ENCODE data around the gene RHNO1. TPM values are rescaled to one million over a fixed set of nuclear protein-coding genes. Genes with fewer than 3 reads are reported as not detected.

Gene RHNO1
- total and polyA plus RNA-seq, 2 of the 13 experiments (the other 11 are each of a cell fraction or from before 2014, with no cell fraction given): 27.2 to 49.6 TPM

- TF ChIP-seq BRF2 (CRISPR knock-in tag; IDR thresholded peaks at IDR 0.05): peak; percentile 86; the same call in 1 of the 2 replicates
- TF ChIP-seq CCDC6 (CRISPR knock-in tag; IDR thresholded peaks at IDR 0.05): peak; percentile 41; the same call in 1 of the 2 replicates
- TF ChIP-seq ZNF609 (CRISPR knock-in tag; IDR thresholded peaks at IDR 0.05; ENCODE audit: borderline replicate concordance): peak; percentile 68
- TF ChIP-seq, protein P1, sequence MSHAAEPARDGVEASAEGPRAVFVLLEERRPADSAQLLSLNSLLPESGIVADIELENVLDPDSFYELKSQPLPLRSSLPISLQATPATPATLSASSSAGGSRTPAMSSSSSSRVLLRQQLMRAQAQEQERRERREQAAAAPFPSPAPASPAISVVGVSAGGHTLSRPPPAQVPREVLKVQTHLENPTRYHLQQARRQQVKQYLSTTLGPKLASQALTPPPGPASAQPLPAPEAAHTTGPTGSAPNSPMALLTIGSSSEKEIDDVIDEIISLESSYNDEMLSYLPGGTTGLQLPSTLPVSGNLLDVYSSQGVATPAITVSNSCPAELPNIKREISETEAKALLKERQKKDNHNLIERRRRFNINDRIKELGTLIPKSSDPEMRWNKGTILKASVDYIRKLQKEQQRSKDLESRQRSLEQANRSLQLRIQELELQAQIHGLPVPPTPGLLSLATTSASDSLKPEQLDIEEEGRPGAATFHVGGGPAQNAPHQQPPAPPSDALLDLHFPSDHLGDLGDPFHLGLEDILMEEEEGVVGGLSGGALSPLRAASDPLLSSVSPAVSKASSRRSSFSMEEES (CRISPR knock-in tag; IDR thresholded peaks at IDR 0.05): peak; percentile 80; the same call in 1 of the 2 replicates
- TF ChIP-seq ZNF256 (CRISPR knock-in tag; conservative IDR thresholded peaks at IDR 0.05): no peak
- TF ChIP-seq SOX6 (IDR thresholded peaks at IDR 0.05): no peak
- TF ChIP-seq SOX6 (CRISPR knock-in tag; IDR thresholded peaks at IDR 0.05): 0 out of 2 replicates have a peak, but pooled peaks have one; percentile 27
- peak; percentile 67; the same call in 1 of the 2 replicates for TF ChIP-seq ZNF354B (CRISPR knock-in tag; IDR thresholded peaks at IDR 0.05)
- TF ChIP-seq IRX3 (CRISPR knock-in tag; IDR thresholded peaks at IDR 0.05; ENCODE audit: borderline replicate concordance, low read depth): no peak
- TF ChIP-seq KAT7 (CRISPR knock-in tag; IDR thresholded peaks at IDR 0.05; ENCODE audit: borderline replicate concordance): peak; percentile 90; the same call in 1 of the 2 replicates
- peak; percentile 46; the same call in 1 of the 2 replicates for TF ChIP-seq ZNF747 (CRISPR knock-in tag; IDR thresholded peaks at IDR 0.05; ENCODE audit: borderline replicate concordance)
- no peak for TF ChIP-seq ZBTB1 (CRISPR knock-in tag; IDR thresholded peaks at IDR 0.05; ENCODE audit: borderline replicate concordance)
- TF ChIP-seq HMGXB3 (CRISPR knock-in tag; IDR thresholded peaks at IDR 0.05; ENCODE audit: borderline replicate concordance): peak; percentile 99
- peak; percentile 94 for TF ChIP-seq ZNF709 (CRISPR knock-in tag; IDR thresholded peaks at IDR 0.05)
- no peak for TF ChIP-seq ZNF670 (CRISPR knock-in tag; IDR thresholded peaks at IDR 0.05; ENCODE audit: borderline replicate concordance)
- TF ChIP-seq TARDBP (CRISPR knock-in tag; IDR thresholded peaks at IDR 0.05): peak; percentile 66; the same call in 1 of the 2 replicates
- no peak for TF ChIP-seq KLF9 (CRISPR knock-in tag; IDR thresholded peaks at IDR 0.05; ENCODE audit: low read depth)
Observed at GRCh38 chr12:2890388-2891239, 13.6 kb downstream of the RHNO1 start, which contains the start of gene TULP3 (continued).
